ENCODE measurements around the gene NHLRC2. TPM values are rescaled to one million over a fixed set of nuclear protein-coding genes. Genes with fewer than 3 reads are reported as not detected.

The NHLRC2 gene
- total and polyA plus RNA-seq, 2 of the 13 experiments (the other 11 are each of a cell fraction or from before 2014, with no cell fraction given) = 7.6 to 12.7 TPM

GRCh38 chr10:113907166-113907565 is 52.7 kb downstream of the NHLRC2 start:
- POLR2A ChIA-PET = no interaction called here
- H3K27me3 ChIP-seq (ENCODE audit: control insufficient read depth in 1 of 2, insufficient read depth in 2 of 2, low read length in 2 of 2) = no peaks in the 10 kb centered on the region
- FAIRE-seq = no peak
- H3K79me2 ChIP-seq (ENCODE audit: insufficient read depth, low read length) = no peaks in the 10 kb centered on the region
- H3K4me3 ChIP-seq (replicated peaks in 1 of 3; ENCODE audit: insufficient read depth in 1 of 3, low read depth in 2 of 3, low read length in 3 of 3) = no peak overlapping the region
- H3K9ac ChIP-seq (ENCODE audit: insufficient read depth, low read depth, low read length) = no peak overlapping the region
- H3K4me2 ChIP-seq (ENCODE audit: low read depth, low read length) = no peak overlapping the region
- no peak for ATAC-seq
- H3K4me1 ChIP-seq (ENCODE audit: insufficient read depth, low read length) = no peaks in the 10 kb centered on the region
- BruUV-seq (replicated peaks) = no TSS peak
- in situ Hi-C loops (cut with HindIII; ENCODE audit: extremely low pct_ligation_motif_present, low pct_unique_long_range_greater_than_20kb) = no loop called here
- 94% methylated on average over 3 of the region's 3 CpGs for WGBS (ENCODE audit: low lambda C conversion rate)
- H3K27ac ChIP-seq (ENCODE audit: extremely low read length, insufficient read depth, low read length) = no peak overlapping the region
- TF ChIP-seq SMC3 (IDR thresholded peaks at IDR 0.05; ENCODE audit: low read length) (no peak), ERF (CRISPR knock-in tag; IDR thresholded peaks at IDR 0.05) (no peak), ZNF713 (CRISPR knock-in tag; IDR thresholded peaks at IDR 0.05) (no peak), MED13 (CRISPR knock-in tag; IDR thresholded peaks at IDR 0.05) (no peak), SKI (IDR thresholded peaks at IDR 0.05; ENCODE audit: partially characterized antibody) (no peak), BATF2 (CRISPR knock-in tag; IDR thresholded peaks at IDR 0.05) (no peak), ZSCAN5A (CRISPR knock-in tag; IDR thresholded peaks at IDR 0.05; ENCODE audit: borderline replicate concordance) (no peak), NFIB (CRISPR knock-in tag; IDR thresholded peaks at IDR 0.05; ENCODE audit: borderline replicate concordance) (no peak), HOXA7 (CRISPR knock-in tag; IDR thresholded peaks at IDR 0.05) (no peak), ZNF460 (CRISPR knock-in tag; IDR thresholded peaks at IDR 0.05; ENCODE audit: borderline replicate concordance) (no peak), NRL (CRISPR knock-in tag; IDR thresholded peaks at IDR 0.05; ENCODE audit: borderline replicate concordance) (no peak), MED1 (CRISPR knock-in tag; IDR thresholded peaks at IDR 0.05) (no peak), ONECUT2 (CRISPR knock-in tag; IDR thresholded peaks at IDR 0.05) (no peak), NCOA5 (CRISPR knock-in tag; IDR thresholded peaks at IDR 0.05) (no peak), MAZ (IDR thresholded peaks at IDR 0.05; ENCODE audit: borderline replicate concordance, low read depth, low read length) (no peak), MAZ (CRISPR knock-in tag; IDR thresholded peaks at IDR 0.05; ENCODE audit: low read depth) (no peak), ZIK1 (CRISPR knock-in tag; IDR thresholded peaks at IDR 0.05; ENCODE audit: borderline replicate concordance, low read depth) (no peak), TARDBP (CRISPR knock-in tag; IDR thresholded peaks at IDR 0.05) (no peak), ZNF225 (CRISPR knock-in tag; IDR thresholded peaks at IDR 0.05) (no peak)
- TF ChIP-seq, protein P1, sequence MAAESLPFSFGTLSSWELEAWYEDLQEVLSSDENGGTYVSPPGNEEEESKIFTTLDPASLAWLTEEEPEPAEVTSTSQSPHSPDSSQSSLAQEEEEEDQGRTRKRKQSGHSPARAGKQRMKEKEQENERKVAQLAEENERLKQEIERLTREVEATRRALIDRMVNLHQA (CRISPR knock-in tag; IDR thresholded peaks at IDR 0.05) = no peak
- CTCF ChIA-PET (ENCODE audit: low intra/inter-chr PET ratio, low total read pairs) = no interaction called here
- DNase-seq (ENCODE audit: low spot score) = no peak
- H4K20me1 ChIP-seq (ENCODE audit: insufficient read depth, low read length) = no peaks in the 10 kb centered on the region
- H2AFZ ChIP-seq (ENCODE audit: low read length) = no peak overlapping the region
- peaks cover 4 to 40% of the 10 kb centered on the region in 2 experiments; a peak in 4 of 5 replicates for H3K36me3 ChIP-seq (replicated peaks in 1 of 2; ENCODE audit: control insufficient read depth in 1 of 2, insufficient read depth in 2 of 2, low read length in 2 of 2)
- H3K9me3 ChIP-seq (ENCODE audit: low read length) = no peaks in the 10 kb centered on the region
- intact Hi-C loops (cut with micrococcal nuclease; ENCODE audit: unreplicated experiment) = no loop called here
